H9 (cell line): Measurements from ENCODE around the gene FBXL7. TPM values are rescaled to one million over a fixed set of nuclear protein-coding genes. Genes with fewer than 3 reads are reported as not detected.

ENCODE experiments used
- DNase-seq: peaks from one replicate; pipeline ENCODE4 v3.0.0-alpha.2; 2017
- H2AFZ ChIP-seq: one replicate; pipeline ENCODE4 v1.6.1; 2013; ENCODE audit warnings: mild to moderate bottlenecking, low read length, control low read depth, moderate library complexity
- H2AK5ac ChIP-seq: 2 replicates; pipeline ENCODE4 v1.6.1; 2013; ENCODE audit warnings: low read length, control low read depth, mixed read lengths; ENCODE audit not compliant: insufficient read length
- H2BK120ac ChIP-seq: one replicate; pipeline ENCODE4 v1.6.1; 2013; ENCODE audit warnings: low read depth, mild to moderate bottlenecking, low read length, control low read depth, inconsistent platforms; ENCODE audit not compliant: poor library complexity, severe bottlenecking
- H2BK12ac ChIP-seq: 2 replicates; pipeline ENCODE4 v1.6.1; 2013; ENCODE audit warnings: low read length, control low read depth, mixed read lengths, low read depth; ENCODE audit not compliant: insufficient read length
- H2BK15ac ChIP-seq: 2 replicates; pipeline ENCODE4 v1.6.1; 2013; ENCODE audit warnings: low read depth, low read length, control low read depth
- H2BK20ac ChIP-seq: one replicate; pipeline ENCODE4 v1.6.1; 2013; ENCODE audit warnings: low read depth, mild to moderate bottlenecking, low read length, control low read depth, inconsistent platforms; ENCODE audit not compliant: poor library complexity, severe bottlenecking
- H2BK5ac ChIP-seq: 2 replicates; pipeline ENCODE4 v1.6.1; 2013; ENCODE audit warnings: low read length, control low read depth, mixed read lengths; ENCODE audit not compliant: insufficient read length
- H3K14ac ChIP-seq: 2 replicates; pipeline ENCODE4 v1.6.1; 2013; ENCODE audit warnings: low read length, control low read depth; ENCODE audit not compliant: insufficient read depth
- H3K18ac ChIP-seq: 2 replicates; pipeline ENCODE4 v1.6.1; 2013; ENCODE audit warnings: low read depth, mild to moderate bottlenecking, mixed read lengths, low read length, control low read depth; ENCODE audit not compliant: insufficient read length
- H3K23ac ChIP-seq: 2 replicates; pipeline ENCODE4 v1.6.1; 2013; ENCODE audit warnings: low read length, control low read depth, mixed read lengths, low read depth; ENCODE audit not compliant: insufficient read length
- H3K23me2 ChIP-seq: 2 replicates; pipeline ENCODE4 v1.6.1; 2013; ENCODE audit warnings: low read depth, mild to moderate bottlenecking, mixed read lengths, low read length, control low read depth; ENCODE audit not compliant: insufficient read length, poor library complexity, severe bottlenecking
- H3K27ac ChIP-seq: 2 replicates; pipeline ENCODE4 v1.5.1; 2013; ENCODE audit warnings: low read length, control low read depth, mixed read lengths, low read depth; ENCODE audit not compliant: insufficient read length
- H3K27me3 ChIP-seq: 2 replicates; pipeline ENCODE4 v1.6.1; 2013; ENCODE audit warnings: low read length, control low read depth, inconsistent platforms; ENCODE audit not compliant: insufficient read depth
- H3K4ac ChIP-seq: 2 replicates; pipeline ENCODE4 v1.6.1; 2013; ENCODE audit warnings: low read depth, mild to moderate bottlenecking, control low read depth, inconsistent platforms, low read length, moderate library complexity
- H3K4me1 ChIP-seq: 2 replicates; pipeline ENCODE4 v1.6.1; 2013; ENCODE audit warnings: low read length, control low read depth, inconsistent platforms; ENCODE audit not compliant: insufficient read depth
- H3K4me2 ChIP-seq: 2 replicates; pipeline ENCODE4 v1.6.1; 2013; ENCODE audit warnings: low read length, control low read depth, mixed read lengths; ENCODE audit not compliant: insufficient read length, insufficient read depth
- H3K56ac ChIP-seq: 2 replicates; pipeline ENCODE4 v1.6.1; 2013; ENCODE audit warnings: low read depth, mild to moderate bottlenecking, mixed read lengths, low read length, control low read depth; ENCODE audit not compliant: insufficient read length
- H3K79me1 ChIP-seq: 2 replicates; pipeline ENCODE4 v1.6.1; 2013; ENCODE audit warnings: low read depth, mild to moderate bottlenecking, moderate library complexity, low read length, control low read depth, inconsistent platforms; ENCODE audit not compliant: insufficient read depth, poor library complexity, severe bottlenecking
- H3K79me2 ChIP-seq: 2 replicates; pipeline ENCODE4 v1.6.1; 2013; ENCODE audit warnings: low read length, control low read depth, inconsistent platforms; ENCODE audit not compliant: insufficient read depth
- H3K9ac ChIP-seq: 2 replicates; pipeline ENCODE4 v1.6.1; 2013; ENCODE audit warnings: low read length, control low read depth, mixed read lengths; ENCODE audit not compliant: insufficient read length; ENCODE audit errors: extremely low read depth
- H3K9me3 ChIP-seq: one replicate; pipeline ENCODE4 v1.6.1; 2013; ENCODE audit warnings: low read depth, low read length, inconsistent platforms; ENCODE audit not compliant: control insufficient read depth
- H3T11ph ChIP-seq: one replicate; pipeline ENCODE4 v1.6.1; 2013; ENCODE audit warnings: mild to moderate bottlenecking, low read length, control low read depth, inconsistent platforms
- H4K20me1 ChIP-seq: one replicate; pipeline ENCODE4 v1.6.1; 2013; ENCODE audit not compliant: control insufficient read depth, insufficient read length, insufficient read depth
- H4K5ac ChIP-seq: 2 replicates; pipeline ENCODE4 v1.6.1; 2013; ENCODE audit warnings: low read depth, mild to moderate bottlenecking, mixed read lengths, low read length, control low read depth; ENCODE audit not compliant: insufficient read length
- H4K8ac ChIP-seq: replicated peaks from 2 replicates; pipeline ENCODE4 v1.6.1; 2013; ENCODE audit warnings: low read length, control low read depth, mixed read lengths, low read depth; ENCODE audit not compliant: insufficient read length
- H4K91ac ChIP-seq: 2 replicates; pipeline ENCODE4 v1.6.1; 2013; ENCODE audit warnings: low read depth, mild to moderate bottlenecking, moderate library complexity, mixed read lengths, low read length, control low read depth; ENCODE audit not compliant: insufficient read length
- H3K27ac Mint-ChIP-seq, 3 experiments: 2 replicates in 2 of 3; 3 replicates in 1 of 3; pipeline ENCODE4 v1.8.0; 2020 to 2021; ENCODE audit warnings: mixed read lengths in 3 of 3, mild to moderate bottlenecking in 1 of 3, moderate library complexity in 1 of 3
- H3K27me3 Mint-ChIP-seq: 2 replicates; pipeline ENCODE4 v1.8.0; 2021; ENCODE audit warnings: low read depth, mild to moderate bottlenecking, moderate library complexity, mixed read lengths
- H3K36me3 Mint-ChIP-seq, 3 experiments: 2 replicates in 2 of 3; 3 replicates in 1 of 3; pipeline ENCODE4 v1.8.0; 2020 to 2021; ENCODE audit warnings: low read depth in 3 of 3, mixed read lengths in 3 of 3; ENCODE audit not compliant: insufficient read depth in 1 of 3
- H3K4me1 Mint-ChIP-seq, 2 experiments: 2 replicates each; pipeline ENCODE4 v1.8.0; 2020; ENCODE audit warnings: mixed read lengths in 2 of 2
- H3K4me3 Mint-ChIP-seq, 2 experiments: 2 replicates in 1 of 2; 3 replicates in 1 of 2; pipeline ENCODE4 v1.8.0; 2020 to 2021; ENCODE audit warnings: mild to moderate bottlenecking in 2 of 2, mixed read lengths in 2 of 2, moderate library complexity in 1 of 2
- H3K9me3 Mint-ChIP-seq, 2 experiments: 2 replicates in 1 of 2; 3 replicates in 1 of 2; pipeline ENCODE4 v1.8.0; 2020; ENCODE audit warnings: mild to moderate bottlenecking in 2 of 2, mixed read lengths in 2 of 2, moderate library complexity in 1 of 2
- WGBS: extraction: QIAGEN DNeasy Blood & Tissue Kit; methylation state at CpG from one replicate; pipeline ENCODE4 v1.1.7; 2013; ENCODE audit warnings: missing lambda C conversion rate, low lambda C conversion rate, mixed read lengths; ENCODE audit not compliant: insufficient read length; ENCODE audit errors: extremely low coverage; 5-methylcytosine and 5-hydroxymethylcytosine counted together
- total RNA-seq: library from RNA; stranded (reverse); gene quantifications from 2 replicates; pipeline ENCODE4 v1.2.1, GENCODE V29; 2021
- TF ChIP-seq, protein P1 (sequence below): fragments of 200-600 bp; sonication (generic); conservative IDR thresholded peaks from 3 replicates; pipeline ENCODE4 v1.8.0; 2021; ENCODE audit warnings: antibody characterized with exemption, mild to moderate bottlenecking

The FBXL7 gene
- total RNA-seq, 1 experiment from 2014 or later, result 14.6 TPM

DNA sequence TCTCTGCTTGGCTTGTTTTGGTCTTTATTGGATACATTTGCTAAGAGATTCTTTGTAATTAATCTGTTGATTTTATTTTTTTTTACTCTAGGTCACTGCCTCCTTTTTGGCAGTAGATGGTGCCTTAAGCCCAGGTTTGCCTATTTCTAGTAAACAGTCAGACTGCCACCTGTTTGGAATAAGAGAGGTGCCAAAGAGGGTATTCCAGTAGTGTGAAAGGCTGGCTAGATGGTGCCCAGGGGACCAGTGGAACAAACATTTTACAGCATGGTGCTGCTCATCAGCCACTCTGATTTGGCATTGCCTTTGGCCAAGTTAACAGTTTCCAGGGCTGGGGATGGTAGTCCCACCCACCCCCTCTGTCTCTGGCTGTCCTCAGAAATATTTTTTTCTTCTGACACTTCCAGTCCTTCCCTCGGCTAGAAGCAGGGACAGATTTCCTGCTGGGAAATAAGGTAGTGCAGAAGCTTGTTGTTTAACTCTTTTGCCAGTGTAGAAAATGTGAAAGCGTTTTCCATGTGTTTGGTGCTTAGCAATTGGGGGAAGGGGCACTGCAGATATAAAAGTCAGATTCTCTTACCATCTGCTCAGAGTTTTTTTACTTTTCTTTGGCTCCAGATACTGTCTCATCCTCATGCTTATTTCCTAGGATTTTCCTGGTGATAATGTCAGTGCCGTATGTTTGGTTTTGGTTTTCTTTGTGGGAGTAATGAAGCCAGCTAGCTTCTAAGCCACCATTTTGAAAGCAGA, 36.6 kb upstream of the FBXL7 start:
- no peak overlapping the region for H3K23ac ChIP-seq
- TF ChIP-seq, protein P1, sequence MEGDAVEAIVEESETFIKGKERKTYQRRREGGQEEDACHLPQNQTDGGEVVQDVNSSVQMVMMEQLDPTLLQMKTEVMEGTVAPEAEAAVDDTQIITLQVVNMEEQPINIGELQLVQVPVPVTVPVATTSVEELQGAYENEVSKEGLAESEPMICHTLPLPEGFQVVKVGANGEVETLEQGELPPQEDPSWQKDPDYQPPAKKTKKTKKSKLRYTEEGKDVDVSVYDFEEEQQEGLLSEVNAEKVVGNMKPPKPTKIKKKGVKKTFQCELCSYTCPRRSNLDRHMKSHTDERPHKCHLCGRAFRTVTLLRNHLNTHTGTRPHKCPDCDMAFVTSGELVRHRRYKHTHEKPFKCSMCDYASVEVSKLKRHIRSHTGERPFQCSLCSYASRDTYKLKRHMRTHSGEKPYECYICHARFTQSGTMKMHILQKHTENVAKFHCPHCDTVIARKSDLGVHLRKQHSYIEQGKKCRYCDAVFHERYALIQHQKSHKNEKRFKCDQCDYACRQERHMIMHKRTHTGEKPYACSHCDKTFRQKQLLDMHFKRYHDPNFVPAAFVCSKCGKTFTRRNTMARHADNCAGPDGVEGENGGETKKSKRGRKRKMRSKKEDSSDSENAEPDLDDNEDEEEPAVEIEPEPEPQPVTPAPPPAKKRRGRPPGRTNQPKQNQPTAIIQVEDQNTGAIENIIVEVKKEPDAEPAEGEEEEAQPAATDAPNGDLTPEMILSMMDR, result peak; percentile 80
- DNase-seq, result no peak

More for the DNA sequence above, 36.6 kb upstream of the FBXL7 start:
- H3K4me3 Mint-ChIP-seq, result no peak overlapping the region
- Histone ChIP-seq H2BK120ac (no peak overlapping the region), H3K27ac (no peak overlapping the region), H4K8ac (no peak overlapping the region), H3K79me2 (no peaks in the 10 kb centered on the region), H3K9ac (no peak overlapping the region), H3K79me1 (no peaks in the 10 kb centered on the region), H3K14ac (no peak overlapping the region), H4K91ac (no peak overlapping the region), H3K4me1 (no peaks in the 10 kb centered on the region), H2BK15ac (no peak overlapping the region), H2BK12ac (no peak overlapping the region), H4K20me1 (no peaks in the 10 kb centered on the region), H2BK20ac (no peak overlapping the region), H3K9me3 (no peaks in the 10 kb centered on the region), H3K18ac (no peak overlapping the region), H4K5ac (no peak overlapping the region), H3K23me2 (no peaks in the 10 kb centered on the region), H3T11ph (no peak overlapping the region), H3K4ac (no peak overlapping the region), H2AFZ (no peak overlapping the region), H2AK5ac (no peak overlapping the region), H3K4me2 (no peak overlapping the region), H2BK5ac (no peak overlapping the region), H3K56ac (no peak overlapping the region), H3K27me3 (no peaks in the 10 kb centered on the region)
- no peaks in the 10 kb centered on the region; a peak in 1 of 5 replicates for H3K9me3 Mint-ChIP-seq
- H3K27ac Mint-ChIP-seq, result no peak overlapping the region
- peaks cover 0 to 4% of the 10 kb centered on the region in 2 experiments; a peak in 1 of 4 replicates for H3K4me1 Mint-ChIP-seq
- H3K36me3 Mint-ChIP-seq, result no peaks in the 10 kb centered on the region
- H3K27me3 Mint-ChIP-seq, result no peaks in the 10 kb centered on the region
- no CpG with 5 or more reads among the region's 3 CpGs for WGBS
